Measurements from ENCODE around the gene ACTR5.
"Not testable (repeated sequence)": the region's sequence is repeated elsewhere in the genome, so short reads cannot be mapped to it uniquely, and the experiment has no call there.

ACTR5 gene

GRCh38 chr20:38790200-38791053 is 42.2 kb downstream of the ACTR5 start:
- DNase-seq (ENCODE audit: low spot score), result no peak
- Histone ChIP-seq H3K27ac (no peak overlapping the region), H3K4me3 (no peak overlapping the region)
- TF ChIP-seq, protein P1, sequence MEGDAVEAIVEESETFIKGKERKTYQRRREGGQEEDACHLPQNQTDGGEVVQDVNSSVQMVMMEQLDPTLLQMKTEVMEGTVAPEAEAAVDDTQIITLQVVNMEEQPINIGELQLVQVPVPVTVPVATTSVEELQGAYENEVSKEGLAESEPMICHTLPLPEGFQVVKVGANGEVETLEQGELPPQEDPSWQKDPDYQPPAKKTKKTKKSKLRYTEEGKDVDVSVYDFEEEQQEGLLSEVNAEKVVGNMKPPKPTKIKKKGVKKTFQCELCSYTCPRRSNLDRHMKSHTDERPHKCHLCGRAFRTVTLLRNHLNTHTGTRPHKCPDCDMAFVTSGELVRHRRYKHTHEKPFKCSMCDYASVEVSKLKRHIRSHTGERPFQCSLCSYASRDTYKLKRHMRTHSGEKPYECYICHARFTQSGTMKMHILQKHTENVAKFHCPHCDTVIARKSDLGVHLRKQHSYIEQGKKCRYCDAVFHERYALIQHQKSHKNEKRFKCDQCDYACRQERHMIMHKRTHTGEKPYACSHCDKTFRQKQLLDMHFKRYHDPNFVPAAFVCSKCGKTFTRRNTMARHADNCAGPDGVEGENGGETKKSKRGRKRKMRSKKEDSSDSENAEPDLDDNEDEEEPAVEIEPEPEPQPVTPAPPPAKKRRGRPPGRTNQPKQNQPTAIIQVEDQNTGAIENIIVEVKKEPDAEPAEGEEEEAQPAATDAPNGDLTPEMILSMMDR (IDR thresholded peaks at IDR 0.05), result peak; percentile 49

DNA sequence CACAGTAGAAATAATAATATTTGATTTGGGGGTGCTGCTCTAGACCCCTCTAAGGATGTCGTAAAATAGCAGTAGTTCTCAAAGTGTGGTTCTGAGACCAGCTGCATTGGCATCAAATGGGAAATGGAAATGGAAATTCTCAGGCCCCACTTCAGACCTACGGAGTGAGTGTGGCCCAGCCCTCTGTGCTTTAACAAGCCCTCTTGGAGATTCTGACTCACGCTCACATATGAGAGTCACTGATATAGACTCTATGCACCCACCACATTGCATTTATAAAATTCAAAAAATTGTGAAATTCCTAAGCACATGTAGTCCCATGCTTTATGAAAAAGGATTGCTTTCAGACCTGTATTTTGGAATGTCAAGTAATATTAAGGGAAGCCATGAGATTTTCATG is 43.0 kb downstream of the ACTR5 start:
- no peak for DNase-seq (ENCODE audit: low spot score)
- TF ChIP-seq, protein P1 (IDR thresholded peaks at IDR 0.05), result no peak
- Histone ChIP-seq H3K27ac (no peak overlapping the region), H3K4me3 (no peak overlapping the region)

DNA sequence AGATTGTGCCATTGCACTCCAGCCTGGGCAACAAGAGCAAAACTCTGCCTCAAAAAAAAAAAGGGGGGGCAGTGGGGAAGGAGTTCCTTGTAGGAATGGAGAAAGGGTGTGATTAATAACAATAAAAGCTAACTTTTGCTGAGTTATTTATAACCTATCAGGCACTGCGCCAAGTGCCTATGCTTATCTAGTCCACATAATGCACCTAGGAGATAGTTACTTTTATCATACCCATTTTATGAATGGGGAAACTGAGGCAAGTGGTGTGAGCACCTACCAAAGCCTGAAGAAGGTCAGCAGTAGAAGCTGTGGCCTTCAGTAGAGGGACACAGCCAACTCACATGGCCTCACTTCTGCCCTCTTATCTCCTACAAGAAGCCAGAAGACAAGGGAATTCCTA is 43.7 kb downstream of the ACTR5 start:
- TF ChIP-seq, protein P1 (IDR thresholded peaks at IDR 0.05), result no peak
- DNase-seq (ENCODE audit: low spot score), result peak; percentile 4
- Histone ChIP-seq H3K4me3 (no peak overlapping the region), H3K27ac (no peak overlapping the region)

GRCh38 chr20:38794057-38794456 is 45.8 kb downstream of the ACTR5 start:
- not testable (repeated sequence) for H3K27ac ChIP-seq; DNase-seq (ENCODE audit: low spot score); H3K4me3 ChIP-seq

DNA sequence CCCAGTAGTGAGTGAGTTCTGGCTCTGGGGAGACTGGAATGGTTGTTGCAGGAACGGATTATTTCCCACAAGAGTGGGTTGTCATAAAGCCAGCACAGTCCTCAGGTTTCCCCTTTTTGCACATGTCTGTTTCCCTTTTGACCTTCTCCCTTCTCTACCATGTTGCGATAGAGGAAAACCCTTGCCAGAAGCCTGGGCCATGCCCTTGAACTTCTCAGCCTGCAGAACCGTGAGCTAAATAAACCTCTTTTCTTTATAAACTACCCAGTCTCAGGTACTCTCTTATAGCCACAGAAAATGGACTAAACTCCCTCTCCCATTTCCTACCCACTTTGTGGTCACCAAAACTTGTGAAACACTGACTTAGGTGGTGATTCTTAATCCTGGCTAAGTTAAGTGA is 50.0 kb downstream of the ACTR5 start:
- TF ChIP-seq, protein P1 (IDR thresholded peaks at IDR 0.05), result no peak
- Histone ChIP-seq H3K27ac (no peak overlapping the region), H3K4me3 (no peak overlapping the region)
- no peak for DNase-seq (ENCODE audit: low spot score)

GRCh38 chr20:38799203-38799602 is 50.9 kb downstream of the ACTR5 start:
- no peak for DNase-seq (ENCODE audit: low spot score)
- no peak overlapping the region for H3K27ac ChIP-seq
- TF ChIP-seq, protein P1 (IDR thresholded peaks at IDR 0.05), result no peak
- no peak overlapping the region for H3K4me3 ChIP-seq

DNA sequence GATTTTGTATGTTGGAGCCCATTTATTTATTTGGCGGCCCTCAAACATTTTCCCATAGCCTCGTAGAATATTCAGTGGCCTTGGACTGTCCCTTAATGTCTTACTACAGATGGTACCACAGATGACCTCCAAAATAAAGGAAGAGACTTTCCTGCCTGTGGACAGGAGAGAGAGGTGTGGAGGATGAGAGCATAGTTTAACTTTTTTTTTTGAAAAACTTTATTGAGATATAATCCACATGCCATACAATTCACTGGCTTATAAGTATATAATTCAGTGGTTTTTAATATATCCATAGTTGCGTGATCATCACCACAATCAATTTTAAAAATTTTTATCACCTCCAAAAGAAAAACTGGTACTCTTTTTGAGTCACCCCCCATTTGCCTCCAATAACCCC is 52.6 kb downstream of the ACTR5 start:
- DNase-seq (ENCODE audit: low spot score), result no peak
- Histone ChIP-seq H3K27ac (no peak overlapping the region), H3K4me3 (no peak overlapping the region)
- TF ChIP-seq, protein P1 (IDR thresholded peaks at IDR 0.05), result no peak
